Epithelial cell of esophagus (primary cell): ENCODE results near the gene ECEL1.

ENCODE experiments used
- DNase-seq: peaks from one replicate; pipeline ENCODE4 v3.0.0; 2010; ENCODE audit warnings: low read depth
- H3K4me3 ChIP-seq: 2 replicates; pipeline ENCODE4 v1.5.1; 2011; ENCODE audit warnings: mild to moderate bottlenecking, low read length, control low read depth
- TF ChIP-seq, protein P1 (sequence below): IDR thresholded peaks from 2 replicates; pipeline ENCODE4 v1.5.1; 2011; ENCODE audit warnings: low read depth, mild to moderate bottlenecking, low read length, control low read depth, inconsistent platforms; ENCODE audit not compliant: insufficient read depth; ENCODE audit errors: missing control alignments

The ECEL1 gene

DNA sequence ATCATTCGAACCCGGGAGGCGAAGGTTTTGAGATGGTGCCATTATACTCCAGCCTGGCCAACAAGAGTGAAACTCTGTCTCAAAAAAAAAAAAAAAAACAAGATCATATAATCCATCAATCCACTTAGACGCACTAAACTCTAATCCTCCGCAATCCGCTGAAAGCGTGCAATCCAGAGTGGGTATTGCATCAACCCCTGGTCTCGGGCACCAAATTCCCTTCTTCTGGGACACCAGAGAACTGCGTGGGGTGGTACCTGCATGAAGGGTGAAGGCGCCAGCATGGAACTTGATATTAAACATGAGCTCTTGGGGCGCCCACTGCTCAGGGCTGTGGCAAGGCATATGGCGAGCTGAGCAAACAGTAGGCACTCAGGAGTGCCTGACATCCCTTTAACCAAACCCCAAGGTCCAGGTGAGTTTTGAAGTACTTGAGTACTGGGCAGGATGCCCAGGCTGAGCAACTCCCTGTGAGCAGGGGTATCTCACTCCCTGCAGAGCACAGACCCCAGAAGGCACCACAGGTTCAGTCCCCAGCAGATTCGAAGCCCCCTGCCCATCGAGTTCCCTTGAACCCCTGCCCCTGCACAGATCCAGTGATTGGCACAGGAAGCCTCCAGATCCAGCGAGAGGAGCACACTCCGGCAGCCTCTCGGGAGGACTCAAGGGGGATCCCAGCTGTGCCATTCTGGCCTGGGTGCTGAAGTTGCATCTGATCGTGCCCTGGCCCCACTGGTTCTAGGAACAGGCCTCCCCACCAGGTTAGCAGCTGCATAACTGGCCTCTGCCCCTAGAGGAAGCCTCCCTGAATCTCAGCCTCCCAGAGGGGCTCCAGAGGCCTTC is 23.7 kb downstream of the ECEL1 start:
- H3K4me3 ChIP-seq: no peak overlapping the region
- DNase-seq: no peak
- TF ChIP-seq, protein P1, sequence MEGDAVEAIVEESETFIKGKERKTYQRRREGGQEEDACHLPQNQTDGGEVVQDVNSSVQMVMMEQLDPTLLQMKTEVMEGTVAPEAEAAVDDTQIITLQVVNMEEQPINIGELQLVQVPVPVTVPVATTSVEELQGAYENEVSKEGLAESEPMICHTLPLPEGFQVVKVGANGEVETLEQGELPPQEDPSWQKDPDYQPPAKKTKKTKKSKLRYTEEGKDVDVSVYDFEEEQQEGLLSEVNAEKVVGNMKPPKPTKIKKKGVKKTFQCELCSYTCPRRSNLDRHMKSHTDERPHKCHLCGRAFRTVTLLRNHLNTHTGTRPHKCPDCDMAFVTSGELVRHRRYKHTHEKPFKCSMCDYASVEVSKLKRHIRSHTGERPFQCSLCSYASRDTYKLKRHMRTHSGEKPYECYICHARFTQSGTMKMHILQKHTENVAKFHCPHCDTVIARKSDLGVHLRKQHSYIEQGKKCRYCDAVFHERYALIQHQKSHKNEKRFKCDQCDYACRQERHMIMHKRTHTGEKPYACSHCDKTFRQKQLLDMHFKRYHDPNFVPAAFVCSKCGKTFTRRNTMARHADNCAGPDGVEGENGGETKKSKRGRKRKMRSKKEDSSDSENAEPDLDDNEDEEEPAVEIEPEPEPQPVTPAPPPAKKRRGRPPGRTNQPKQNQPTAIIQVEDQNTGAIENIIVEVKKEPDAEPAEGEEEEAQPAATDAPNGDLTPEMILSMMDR: no peak

DNA sequence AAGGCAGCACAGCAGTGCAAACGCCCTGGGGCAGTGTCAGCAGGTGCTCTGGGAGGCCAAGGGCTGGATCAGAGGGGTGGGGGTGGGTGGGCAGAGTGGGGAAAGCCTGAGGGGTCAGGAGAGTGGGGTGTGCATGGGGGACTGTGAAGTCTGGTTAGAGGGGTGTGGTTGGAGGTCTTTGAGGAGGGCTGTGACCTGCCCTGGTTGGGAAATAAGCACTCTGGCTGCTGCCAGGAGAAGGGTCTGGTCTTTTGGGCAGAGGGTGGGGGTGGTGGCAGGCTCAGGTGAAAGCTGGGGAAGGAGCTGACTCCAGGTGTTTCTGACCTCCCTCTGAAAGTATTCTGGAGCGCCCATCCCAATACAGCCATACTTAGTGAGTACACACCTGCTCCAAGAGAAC is 27.5 kb downstream of the ECEL1 start:
- no peak overlapping the region for H3K4me3 ChIP-seq
- TF ChIP-seq, protein P1: no peak
- DNase-seq: no peak

DNA sequence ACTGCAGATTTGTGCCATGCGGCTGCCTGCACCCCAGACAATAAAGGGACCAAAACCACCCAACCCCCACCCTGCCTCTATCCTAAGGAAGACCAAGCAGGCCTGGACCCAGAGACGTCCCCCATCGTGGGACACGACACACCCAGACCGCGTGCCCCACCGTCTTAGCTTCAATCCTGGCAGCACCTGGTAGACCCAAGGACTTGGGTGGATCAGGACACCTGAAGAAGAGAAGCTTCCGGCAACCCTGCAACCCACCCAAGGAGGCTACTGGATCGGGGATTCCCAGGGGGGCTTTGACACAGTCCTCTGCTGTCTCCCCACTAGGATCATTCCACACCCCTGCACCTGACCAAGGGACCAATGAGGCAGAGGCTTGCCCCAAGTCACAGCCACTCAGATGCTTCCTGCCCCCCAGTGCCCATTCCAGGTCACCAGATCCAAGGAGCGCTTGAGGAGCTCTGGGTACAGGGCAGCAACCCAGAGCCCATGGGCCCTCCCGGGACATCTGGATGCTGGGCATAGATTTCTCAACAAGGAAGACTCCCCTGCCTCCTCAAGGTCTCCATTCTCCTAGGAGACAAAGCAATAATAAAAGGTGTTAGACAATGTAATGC is 28.1 kb downstream of the ECEL1 start:
- TF ChIP-seq, protein P1: no peak
- DNase-seq: no peak
- H3K4me3 ChIP-seq: no peak overlapping the region

DNA sequence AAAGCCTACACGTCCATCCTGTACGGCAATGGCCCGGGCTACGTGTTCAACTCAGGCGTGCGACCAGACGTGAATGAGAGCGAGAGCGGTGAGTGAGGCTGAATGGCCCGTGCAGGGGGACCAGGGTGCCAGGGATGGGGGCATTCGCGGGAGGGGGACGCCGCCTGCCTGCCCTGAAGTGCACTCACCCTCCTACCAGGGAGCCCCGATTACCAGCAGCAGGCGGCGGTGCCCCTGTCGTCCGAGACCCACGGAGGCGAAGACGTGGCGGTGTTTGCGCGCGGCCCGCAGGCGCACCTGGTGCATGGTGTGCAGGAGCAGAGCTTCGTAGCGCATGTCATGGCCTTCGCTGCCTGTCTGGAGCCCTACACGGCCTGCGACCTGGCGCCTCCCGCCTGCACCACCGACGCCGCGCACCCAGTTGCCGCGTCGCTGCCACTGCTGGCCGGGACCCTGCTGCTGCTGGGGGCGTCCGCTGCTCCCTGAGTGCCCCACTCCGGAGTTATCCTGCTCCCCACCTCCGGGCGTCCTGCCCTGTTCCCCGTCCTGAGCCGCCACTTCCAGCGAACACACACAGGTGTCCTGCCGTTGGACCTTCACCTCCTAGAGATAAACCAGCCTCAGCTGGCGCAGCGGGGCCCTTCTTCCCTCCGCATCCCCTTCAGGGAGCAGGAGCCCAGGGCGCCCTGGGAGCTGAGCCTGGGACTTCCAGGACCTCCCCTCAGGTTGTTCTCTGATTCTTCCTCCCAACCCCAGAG is 28.8 kb downstream of the ECEL1 start:
- TF ChIP-seq, protein P1: no peak
- H3K4me3 ChIP-seq: no peak overlapping the region
- no peak for DNase-seq

DNA sequence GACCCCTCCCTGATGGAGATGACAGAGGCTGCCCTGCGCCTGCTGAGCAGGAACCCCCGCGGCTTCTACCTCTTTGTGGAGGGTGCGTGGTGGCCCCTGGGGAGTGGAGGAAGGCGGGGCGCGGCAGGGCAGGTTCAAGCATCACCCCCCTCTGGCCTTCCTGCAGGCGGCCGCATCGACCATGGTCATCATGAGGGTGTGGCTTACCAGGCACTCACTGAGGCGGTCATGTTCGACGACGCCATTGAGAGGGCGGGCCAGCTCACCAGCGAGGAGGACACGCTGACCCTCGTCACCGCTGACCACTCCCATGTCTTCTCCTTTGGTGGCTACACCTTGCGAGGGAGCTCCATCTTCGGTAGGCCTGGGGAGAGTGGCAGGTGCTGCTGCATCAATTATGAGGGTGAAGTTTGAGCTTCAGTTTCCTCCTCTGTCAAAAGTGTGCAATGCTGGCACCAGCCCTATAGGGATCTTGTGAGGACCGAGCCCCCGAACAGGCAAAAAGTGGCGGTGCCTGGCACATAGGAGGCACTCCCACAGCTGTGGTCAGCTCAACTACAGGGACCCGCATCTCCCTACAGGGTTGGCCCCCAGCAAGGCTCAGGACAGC is 29.5 kb downstream of the ECEL1 start:
- DNase-seq: no peak
- no peak overlapping the region for H3K4me3 ChIP-seq
- TF ChIP-seq, protein P1: no peak

DNA sequence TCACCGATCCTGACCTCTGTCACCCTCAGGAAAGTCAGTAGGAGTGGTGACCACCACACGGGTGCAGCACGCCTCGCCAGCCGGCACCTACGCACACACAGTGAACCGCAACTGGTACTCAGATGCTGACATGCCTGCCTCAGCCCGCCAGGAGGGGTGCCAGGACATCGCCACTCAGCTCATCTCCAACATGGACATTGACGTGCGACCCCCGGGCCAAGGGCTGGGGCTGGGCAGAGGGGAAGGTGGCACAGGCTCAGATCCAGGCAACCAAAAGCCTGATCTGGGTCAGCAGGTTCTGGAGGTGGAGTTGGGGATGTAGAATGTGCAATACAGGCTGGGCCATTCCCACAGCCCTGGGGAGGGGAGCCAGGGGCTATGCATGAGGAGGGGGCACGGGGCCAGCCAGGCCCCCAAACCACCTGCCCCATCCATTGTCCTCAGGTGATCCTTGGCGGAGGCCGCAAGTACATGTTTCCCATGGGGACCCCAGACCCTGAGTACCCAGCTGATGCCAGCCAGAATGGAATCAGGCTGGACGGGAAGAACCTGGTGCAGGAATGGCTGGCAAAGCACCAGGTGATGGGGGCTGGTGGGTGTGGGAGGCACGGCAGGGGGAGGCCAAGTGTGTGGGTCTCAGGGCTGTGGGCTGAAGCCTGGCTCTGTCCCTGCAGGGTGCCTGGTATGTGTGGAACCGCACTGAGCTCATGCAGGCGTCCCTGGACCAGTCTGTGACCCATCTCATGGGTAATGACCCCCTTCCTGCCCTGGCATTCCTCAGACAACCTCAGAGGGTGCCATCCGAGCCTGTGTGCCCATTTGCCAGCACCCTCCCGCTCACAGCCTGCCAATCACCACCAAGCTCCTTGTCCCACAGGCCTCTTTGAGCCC is 30.3 kb downstream of the ECEL1 start:
- no peak overlapping the region for H3K4me3 ChIP-seq
- no peak for DNase-seq
- TF ChIP-seq, protein P1: no peak
